ENCODE results near the gene CBR1. TPM values are rescaled to one million over a fixed set of nuclear protein-coding genes. Genes with fewer than 3 reads are reported as not detected.

Gene CBR1
- total and polyA plus RNA-seq, 9 of the 15 experiments (the other 6 are each of a cell fraction or from before 2014, with no cell fraction given), result 2.5 to 33.8 (median 15.1) TPM

DNA sequence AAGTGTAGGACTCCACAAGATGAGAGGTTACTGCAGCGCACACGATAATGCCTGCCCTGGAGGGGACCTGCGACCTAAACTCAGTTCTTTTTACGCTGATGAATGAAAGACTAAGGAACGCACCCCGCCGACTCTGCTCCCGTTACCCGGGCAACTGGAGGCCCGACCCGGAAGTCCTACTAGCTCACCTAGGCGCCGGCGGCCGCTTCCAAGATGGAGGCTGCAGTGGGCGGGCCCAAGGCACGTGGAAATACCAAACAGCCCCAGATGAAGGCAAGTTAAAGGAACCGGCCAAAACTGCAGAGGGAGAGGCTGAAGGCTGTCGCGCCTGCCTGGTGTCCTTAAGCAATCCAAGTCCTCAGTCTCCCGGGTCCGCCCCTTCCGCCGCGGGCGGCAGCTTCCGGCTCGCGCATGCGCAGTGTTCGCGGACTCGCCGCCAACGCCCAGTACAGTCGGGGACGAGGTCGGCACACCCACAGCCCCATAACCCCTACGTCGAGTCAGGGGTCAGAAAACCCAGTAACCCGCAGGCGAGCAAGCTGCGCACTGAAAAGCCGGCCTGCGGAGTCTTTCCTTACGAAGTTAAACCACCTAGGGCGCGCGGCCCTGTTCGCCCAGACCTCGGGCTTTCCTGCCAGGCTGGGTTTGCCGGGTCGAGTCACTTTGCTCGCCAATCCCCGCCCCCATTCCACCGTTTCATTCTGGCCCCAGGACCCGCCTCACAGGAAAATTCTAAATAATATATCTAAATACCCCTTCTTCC lies 9.5 kb upstream of the CBR1 start, which contains the start of gene SETD4 (continued):
- TF ChIP-seq SMARCA4 (IDR thresholded peaks at IDR 0.05), result 0 out of 2 replicates have a peak, but pooled peaks have one; percentile 25
- peak; percentile 98 for TF ChIP-seq RFX1 (IDR thresholded peaks at IDR 0.05)
- TF ChIP-seq SMAD1 (IDR thresholded peaks at IDR 0.05; ENCODE audit: low read depth, low read length, partially characterized antibody), result peak; percentile 67
- 0 out of 2 replicates have a peak, but pooled peaks have one; percentile 22 for TF ChIP-seq ZNF224 (CRISPR knock-in tag; IDR thresholded peaks at IDR 0.05)
- TF ChIP-seq, protein P1, sequence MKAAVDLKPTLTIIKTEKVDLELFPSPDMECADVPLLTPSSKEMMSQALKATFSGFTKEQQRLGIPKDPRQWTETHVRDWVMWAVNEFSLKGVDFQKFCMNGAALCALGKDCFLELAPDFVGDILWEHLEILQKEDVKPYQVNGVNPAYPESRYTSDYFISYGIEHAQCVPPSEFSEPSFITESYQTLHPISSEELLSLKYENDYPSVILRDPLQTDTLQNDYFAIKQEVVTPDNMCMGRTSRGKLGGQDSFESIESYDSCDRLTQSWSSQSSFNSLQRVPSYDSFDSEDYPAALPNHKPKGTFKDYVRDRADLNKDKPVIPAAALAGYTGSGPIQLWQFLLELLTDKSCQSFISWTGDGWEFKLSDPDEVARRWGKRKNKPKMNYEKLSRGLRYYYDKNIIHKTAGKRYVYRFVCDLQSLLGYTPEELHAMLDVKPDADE (conservative IDR thresholded peaks at IDR 0.05; ENCODE audit: control insufficient read depth, low read depth, low read length), result peak; percentile 11
- 0 out of 2 replicates have a peak, but pooled peaks have one; percentile 4 for TF ChIP-seq TEAD4 (IDR thresholded peaks at IDR 0.05; ENCODE audit: low read length)
- TF ChIP-seq TEAD4 (CRISPR knock-in tag; IDR thresholded peaks at IDR 0.05; ENCODE audit: borderline replicate concordance), result no peak
- TF ChIP-seq HDAC2 (IDR thresholded peaks at IDR 0.05), result peak; percentile 92
- peak; percentile 28 to 37; a peak in 1 of 4 replicates for TF ChIP-seq FOXK2 (conservative IDR thresholded peaks at IDR 0.05 in 1 of 2, IDR thresholded peaks at IDR 0.05 in 1 of 2; ENCODE audit: low read depth in 2 of 2)
- peak; percentile 86 for TF ChIP-seq POLR2AphosphoS5 (IDR thresholded peaks at IDR 0.05; ENCODE audit: control insufficient read depth, insufficient read depth, low read depth, low read length)
- TF ChIP-seq ZEB2 (IDR thresholded peaks at IDR 0.05), result 0 out of 2 replicates have a peak, but pooled peaks have one; percentile 16
- TF ChIP-seq BCOR (IDR thresholded peaks at IDR 0.05), result no peak
- TF ChIP-seq EP400 (IDR thresholded peaks at IDR 0.05), result peak; percentile 93

Measured in K562 (cell line).